Right atrium auricular region (tissue), 2 donors: Measurements from ENCODE around the gene N4BP2. TPM values are rescaled to one million over a fixed set of nuclear protein-coding genes. Genes with fewer than 3 reads are reported as not detected.

Experiments
- DNase-seq: peaks from one replicate; pipeline ENCODE4 v3.0.0-alpha.2; 2019; ENCODE audit warnings: low spot score
- H3K27ac ChIP-seq, 2 donors: fragments of 200-600 bp; sonication (generic); 1 replicate in 1 of 2; 2 replicates in 1 of 2; pipeline ENCODE4 v1.5.1; 2016 to 2019
- H3K27me3 ChIP-seq, 2 donors: fragments of 200-600 bp; sonication (generic); one replicate each; pipeline versions ENCODE4 v1.5.1 to v1.6.0; 2017 to 2019
- H3K36me3 ChIP-seq: fragments of 200-600 bp; sonication (generic); one replicate; pipeline ENCODE4 v1.5.1; 2016
- H3K4me1 ChIP-seq, 2 donors: fragments of 200-600 bp; sonication (generic); one replicate each; pipeline versions ENCODE4 v1.5.1 to v1.6.0; 2017 to 2019
- H3K4me3 ChIP-seq, 2 donors: fragments of 200-600 bp; sonication (generic); 1 replicate in 1 of 2; 2 replicates in 1 of 2; pipeline ENCODE4 v1.5.1; 2017 to 2019; ENCODE audit warnings: mild to moderate bottlenecking in 1 of 2, moderate library complexity in 1 of 2
- H3K9me3 ChIP-seq, 2 donors: fragments of 200-600 bp; sonication (generic); one replicate each; pipeline ENCODE4 v1.5.1; 2019
- total RNA-seq, 2 donors: library from RNA; depleted of rRNA; stranded (reverse); fragments of >200 nt; gene quantifications; one replicate each; pipeline ENCODE4 v1.1.0, GENCODE V29; 2016
- TF ChIP-seq, protein P1 (sequence below), 2 donors: fragments of 200-600 bp; sonication (generic); IDR thresholded peaks; one replicate each; pipeline ENCODE4 v1.5.1; 2019; ENCODE audit warnings: antibody characterized with exemption in 2 of 2

Gene N4BP2
- total RNA-seq, 2 donors from 2014 or later, result 3.2 to 6.4 TPM

DNA sequence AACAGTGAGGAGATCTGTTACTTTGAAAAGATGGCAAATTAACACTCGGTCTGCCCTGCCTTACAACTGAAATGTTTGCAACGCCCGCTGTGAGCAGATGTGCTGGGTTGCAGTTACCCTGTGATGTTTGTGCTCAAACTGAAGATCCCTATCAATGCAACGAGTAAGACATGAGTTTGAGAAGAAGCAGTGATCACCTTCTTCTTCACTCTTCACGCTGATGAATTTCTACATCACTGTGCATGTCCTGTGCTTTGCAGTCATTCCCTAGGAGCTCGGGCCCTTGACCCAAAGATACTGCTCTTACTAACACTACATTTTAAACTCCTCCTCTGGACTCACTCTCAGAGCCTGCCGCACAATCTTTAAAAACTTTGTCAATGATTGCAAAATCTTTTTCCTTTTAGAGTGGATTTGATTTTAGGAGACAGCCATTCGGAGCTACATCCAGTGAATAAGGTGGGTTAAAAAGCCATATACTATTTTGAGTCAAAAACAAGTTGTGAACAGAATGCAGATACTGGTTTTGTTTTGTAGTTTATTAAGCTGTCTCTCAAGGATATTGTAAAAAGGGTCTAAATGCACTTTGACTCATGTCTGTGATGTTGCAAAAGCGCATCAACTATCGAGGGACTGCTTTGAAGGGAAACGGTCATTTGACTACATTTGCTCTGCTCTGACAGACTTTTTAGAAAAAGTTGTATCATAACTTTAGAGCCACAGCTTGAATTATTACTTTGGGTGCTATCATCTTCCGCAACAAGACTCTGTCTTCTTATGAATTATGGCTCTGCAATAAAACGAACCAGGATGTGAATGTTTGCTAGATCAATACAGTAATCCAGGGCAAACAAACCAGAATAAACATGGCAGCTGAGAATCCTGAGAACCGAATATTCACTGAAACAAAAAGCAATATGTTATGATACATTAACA lies 134.5 kb downstream of the N4BP2 start:
- H3K36me3 ChIP-seq, result no peaks in the 10 kb centered on the region
- no peak for DNase-seq
- no peaks in the 10 kb centered on the region for H3K4me1 ChIP-seq
- TF ChIP-seq, protein P1, sequence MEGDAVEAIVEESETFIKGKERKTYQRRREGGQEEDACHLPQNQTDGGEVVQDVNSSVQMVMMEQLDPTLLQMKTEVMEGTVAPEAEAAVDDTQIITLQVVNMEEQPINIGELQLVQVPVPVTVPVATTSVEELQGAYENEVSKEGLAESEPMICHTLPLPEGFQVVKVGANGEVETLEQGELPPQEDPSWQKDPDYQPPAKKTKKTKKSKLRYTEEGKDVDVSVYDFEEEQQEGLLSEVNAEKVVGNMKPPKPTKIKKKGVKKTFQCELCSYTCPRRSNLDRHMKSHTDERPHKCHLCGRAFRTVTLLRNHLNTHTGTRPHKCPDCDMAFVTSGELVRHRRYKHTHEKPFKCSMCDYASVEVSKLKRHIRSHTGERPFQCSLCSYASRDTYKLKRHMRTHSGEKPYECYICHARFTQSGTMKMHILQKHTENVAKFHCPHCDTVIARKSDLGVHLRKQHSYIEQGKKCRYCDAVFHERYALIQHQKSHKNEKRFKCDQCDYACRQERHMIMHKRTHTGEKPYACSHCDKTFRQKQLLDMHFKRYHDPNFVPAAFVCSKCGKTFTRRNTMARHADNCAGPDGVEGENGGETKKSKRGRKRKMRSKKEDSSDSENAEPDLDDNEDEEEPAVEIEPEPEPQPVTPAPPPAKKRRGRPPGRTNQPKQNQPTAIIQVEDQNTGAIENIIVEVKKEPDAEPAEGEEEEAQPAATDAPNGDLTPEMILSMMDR (IDR thresholded peaks at IDR 0.05), result no peak
- H3K4me3 ChIP-seq, result no peak overlapping the region
- no peaks in the 10 kb centered on the region for H3K9me3 ChIP-seq
- H3K27me3 ChIP-seq, result no peaks in the 10 kb centered on the region
- H3K27ac ChIP-seq, result no peak overlapping the region

GRCh38 chr4:40192114-40193015 lies 135.7 kb downstream of the N4BP2 start:
- Histone ChIP-seq H3K27ac (no peak overlapping the region), H3K27me3 (no peaks in the 10 kb centered on the region), H3K9me3 (no peaks in the 10 kb centered on the region), H3K36me3 (no peaks in the 10 kb centered on the region), H3K4me3 (no peak overlapping the region), H3K4me1 (no peaks in the 10 kb centered on the region)
- no peak for DNase-seq
- TF ChIP-seq, protein P1 (IDR thresholded peaks at IDR 0.05), result no peak

- TF ChIP-seq, protein P1 (IDR thresholded peaks at IDR 0.05), result no peak
- Histone ChIP-seq H3K36me3 (no peaks in the 10 kb centered on the region), H3K9me3 (no peaks in the 10 kb centered on the region), H3K4me3 (no peak overlapping the region), H3K27me3 (no peaks in the 10 kb centered on the region), H3K27ac (no peak overlapping the region), H3K4me1 (no peaks in the 10 kb centered on the region)
- DNase-seq, result no peak
Measured at GRCh38 chr4:40193016-40193571, 136.4 kb downstream of the N4BP2 start.

DNA sequence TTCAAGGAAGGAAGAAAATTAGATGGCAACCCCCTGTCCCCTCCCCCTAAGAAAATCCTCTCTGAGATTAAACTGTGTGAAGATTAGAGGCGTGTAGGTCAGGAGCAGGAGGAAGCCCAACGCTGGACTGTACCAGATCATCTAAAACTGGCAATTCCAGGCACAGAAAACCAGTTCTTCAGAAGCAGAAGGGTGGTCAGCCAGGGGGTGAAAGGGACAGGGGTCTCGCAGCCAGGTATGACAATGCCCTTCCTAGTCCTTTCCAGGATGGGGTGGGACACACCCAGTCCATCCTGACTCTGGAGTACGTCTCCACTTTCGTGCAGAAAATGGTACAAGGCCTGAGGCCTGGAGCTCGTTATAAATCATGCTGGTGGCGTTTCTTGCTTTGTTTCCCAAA lies 136.9 kb downstream of the N4BP2 start:
- DNase-seq, result no peak
- Histone ChIP-seq H3K27ac (no peak overlapping the region), H3K4me3 (no peak overlapping the region), H3K4me1 (no peaks in the 10 kb centered on the region), H3K9me3 (no peaks in the 10 kb centered on the region), H3K27me3 (no peaks in the 10 kb centered on the region), H3K36me3 (no peaks in the 10 kb centered on the region)
- TF ChIP-seq, protein P1 (IDR thresholded peaks at IDR 0.05), result no peak

DNA sequence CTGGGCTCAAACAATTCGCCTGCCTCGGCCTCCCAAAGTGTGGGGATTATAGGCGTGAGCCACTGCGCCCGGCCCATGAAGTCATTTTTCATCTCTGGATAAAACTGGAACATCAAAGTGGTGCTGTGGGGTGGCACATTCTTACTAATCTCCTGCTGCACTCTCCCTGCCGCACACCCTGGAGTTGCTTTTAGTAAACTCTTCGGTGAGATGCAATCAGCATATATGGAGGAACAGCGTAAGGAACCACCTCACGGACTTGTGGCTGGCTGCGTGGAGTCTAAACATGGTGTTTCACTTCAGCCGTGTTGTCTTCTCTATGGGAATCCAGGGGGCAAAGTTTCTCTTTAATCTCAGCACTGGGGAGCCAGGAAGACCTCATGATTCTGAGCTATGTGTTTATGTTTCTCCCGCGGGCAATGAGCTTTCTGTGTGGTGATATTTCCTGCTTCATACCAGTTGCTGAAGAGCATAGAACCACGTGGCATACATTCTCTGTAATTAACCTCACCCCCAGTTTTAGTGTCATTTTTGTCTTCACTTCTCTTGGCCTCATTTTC lies 138.0 kb downstream of the N4BP2 start:
- Histone ChIP-seq H3K27ac (no peak overlapping the region), H3K4me3 (no peak overlapping the region), H3K36me3 (no peaks in the 10 kb centered on the region), H3K27me3 (no peaks in the 10 kb centered on the region), H3K9me3 (no peaks in the 10 kb centered on the region), H3K4me1 (no peaks in the 10 kb centered on the region)
- TF ChIP-seq, protein P1 (IDR thresholded peaks at IDR 0.05), result no peak
- DNase-seq, result no peak
